DOHH2 (cell line): ENCODE measurements around the gene B4GALNT3.

Experiments
- H3F3A ChIP-seq: fragments of 200-600 bp; sonication (generic), shearing (Covaris generic); 2 replicates; pipeline ENCODE4 v1.6.0; 2016; ENCODE audit warnings: antibody characterized with exemption, mild to moderate bottlenecking; ENCODE audit not compliant: control insufficient read depth, insufficient read depth
- H3K27ac ChIP-seq: fragments of 200-600 bp; sonication (generic); 2 replicates; pipeline ENCODE4 v1.5.1; 2014; ENCODE audit warnings: low read depth, mild to moderate bottlenecking, low read length, moderate library complexity
- H3K27me3 ChIP-seq: fragments of 200-600 bp; sonication (generic); 2 replicates; pipeline ENCODE4 v1.6.1; 2014; ENCODE audit warnings: mild to moderate bottlenecking, low read length, mixed read lengths; ENCODE audit not compliant: control insufficient read depth
- H3K36me3 ChIP-seq: fragments of 200-600 bp; sonication (generic); 2 replicates; pipeline ENCODE4 v1.6.1; 2014; ENCODE audit warnings: mild to moderate bottlenecking, low read length, moderate library complexity, mixed read lengths; ENCODE audit not compliant: control insufficient read depth
- H3K4me1 ChIP-seq: fragments of 200-600 bp; sonication (generic); 2 replicates; pipeline ENCODE4 v1.6.1; 2014; ENCODE audit warnings: mild to moderate bottlenecking, low read length, mixed read lengths; ENCODE audit not compliant: control insufficient read depth
- H3K4me2 ChIP-seq: fragments of 200-600 bp; sonication (generic); 2 replicates; pipeline ENCODE4 v1.6.0; 2014; ENCODE audit warnings: mild to moderate bottlenecking, low read length, moderate library complexity
- H3K4me3 ChIP-seq: fragments of 200-600 bp; sonication (generic); 2 replicates; pipeline ENCODE4 v1.5.1; 2014; ENCODE audit warnings: mild to moderate bottlenecking, low read length, mixed read lengths
- H3K79me2 ChIP-seq: fragments of 200-600 bp; sonication (generic); 2 replicates; pipeline ENCODE4 v1.6.1; 2014; ENCODE audit warnings: mild to moderate bottlenecking, low read length, mixed read lengths; ENCODE audit not compliant: control insufficient read depth
- H3K9me2 ChIP-seq: fragments of 200-600 bp; sonication (generic); replicated peaks from 2 replicates; pipeline ENCODE4 v1.6.1; 2014; ENCODE audit warnings: mild to moderate bottlenecking, low read length, mixed read lengths; ENCODE audit not compliant: control insufficient read depth
- H3K9me3 ChIP-seq: fragments of 200-600 bp; sonication (generic); 2 replicates; pipeline ENCODE4 v1.6.1; 2014; ENCODE audit warnings: antibody characterized with exemption, low read length, mixed read lengths; ENCODE audit not compliant: control insufficient read depth, insufficient read depth
- H4K20me1 ChIP-seq: fragments of 200-600 bp; sonication (generic); 2 replicates; pipeline ENCODE4 v1.6.0; 2014; ENCODE audit warnings: low read depth, mild to moderate bottlenecking, antibody characterized with exemption, low read length, moderate library complexity; ENCODE audit not compliant: control insufficient read depth, insufficient read depth
- CTCF ChIP-seq: fragments of 200-600 bp; sonication (generic); IDR thresholded peaks from one replicate; pipeline ENCODE4 v1.5.1; 2014; ENCODE audit warnings: antibody characterized with exemption, mild to moderate bottlenecking, low read depth, low read length; ENCODE audit not compliant: poor library complexity, severe bottlenecking
- EZH2phosphoT487 ChIP-seq: fragments of 200-600 bp; sonication (generic); IDR thresholded peaks from 2 replicates; pipeline ENCODE4 v1.6.1; 2017; ENCODE audit warnings: borderline replicate concordance, mild to moderate bottlenecking, antibody characterized with exemption, low read length, moderate library complexity, mixed read lengths

Gene B4GALNT3

GRCh38 chr12:578748-579419 is 119.1 kb downstream of the B4GALNT3 start:
- no peak for TF ChIP-seq CTCF
- Histone ChIP-seq H3K4me3 (no peak overlapping the region), H3K4me2 (no peak overlapping the region)

DNA sequence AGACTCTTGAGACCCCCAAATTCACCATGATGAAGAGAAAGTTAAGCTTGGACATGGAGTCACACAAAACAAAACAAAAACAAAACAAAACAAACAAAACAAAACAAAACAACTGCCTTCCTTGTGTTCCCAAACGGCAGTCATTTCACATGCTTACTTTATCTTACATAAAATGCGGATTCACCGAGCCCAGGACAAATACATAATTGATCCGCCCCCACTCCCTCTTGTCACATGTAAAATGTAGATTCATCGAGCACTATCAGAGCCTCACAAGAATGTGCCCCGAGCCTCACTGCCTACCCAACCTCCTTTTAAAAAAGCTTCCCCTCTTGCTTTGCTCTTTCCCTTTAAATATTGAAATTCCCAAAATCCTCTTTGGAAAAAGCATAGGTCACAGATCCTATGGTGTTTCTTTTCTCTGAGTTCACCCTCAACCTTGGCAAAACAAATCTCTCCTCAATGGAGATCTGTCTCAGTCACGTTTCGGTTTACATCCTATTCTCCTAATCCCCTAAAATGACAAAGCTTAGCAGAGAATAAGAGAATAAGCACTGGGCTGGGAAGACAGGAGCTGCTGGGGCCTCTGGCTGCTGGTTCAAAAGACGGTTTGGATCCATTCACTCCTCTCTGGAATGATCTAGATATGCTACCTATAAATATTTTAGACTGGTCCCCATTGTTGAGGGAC is 119.8 kb downstream of the B4GALNT3 start:
- H3K36me3 ChIP-seq: no peaks in the 10 kb centered on the region
- H3F3A ChIP-seq: 0 out of 2 replicates have a peak, but pooled peaks cover 3% of the 10 kb centered on the region
- peaks cover 14% of the 10 kb centered on the region for H3K4me1 ChIP-seq
- H4K20me1 ChIP-seq: no peaks in the 10 kb centered on the region
- no peak overlapping the region for H3K4me2 ChIP-seq
- no peaks in the 10 kb centered on the region for H3K9me2 ChIP-seq
- H3K4me3 ChIP-seq: no peak overlapping the region
- H3K9me3 ChIP-seq: no peaks in the 10 kb centered on the region
- H3K79me2 ChIP-seq: no peaks in the 10 kb centered on the region
- TF ChIP-seq CTCF: no peak
- no peak for TF ChIP-seq EZH2phosphoT487
- H3K27ac ChIP-seq: no peak overlapping the region
- H3K27me3 ChIP-seq: no peaks in the 10 kb centered on the region

More at GRCh38 chr12:578748-579419, 119.1 kb downstream of the B4GALNT3 start:
- 0 out of 2 replicates have a peak, but pooled peaks cover 3% of the 10 kb centered on the region for H3F3A ChIP-seq
- H3K27ac ChIP-seq: no peak overlapping the region
- no peaks in the 10 kb centered on the region for H3K9me3 ChIP-seq
- no peaks in the 10 kb centered on the region for H3K27me3 ChIP-seq
- no peaks in the 10 kb centered on the region for H3K79me2 ChIP-seq
- no peaks in the 10 kb centered on the region for H4K20me1 ChIP-seq
- H3K36me3 ChIP-seq: no peaks in the 10 kb centered on the region
- H3K4me1 ChIP-seq: peaks cover 14% of the 10 kb centered on the region
- no peaks in the 10 kb centered on the region for H3K9me2 ChIP-seq

- Histone ChIP-seq H3K4me3 (no peak overlapping the region), H3F3A (0 out of 2 replicates have a peak, but pooled peaks cover 3% of the 10 kb centered on the region), H3K4me2 (no peak overlapping the region), H3K27ac (no peak overlapping the region), H3K36me3 (no peaks in the 10 kb centered on the region), H4K20me1 (no peaks in the 10 kb centered on the region), H3K79me2 (no peaks in the 10 kb centered on the region), H3K4me1 (peaks cover 13% of the 10 kb centered on the region), H3K9me2 (no peaks in the 10 kb centered on the region), H3K27me3 (no peaks in the 10 kb centered on the region), H3K9me3 (no peaks in the 10 kb centered on the region)
- no peak for TF ChIP-seq EZH2phosphoT487
Measured at GRCh38 chr12:580813-581212, 121.1 kb downstream of the B4GALNT3 start.

DNA sequence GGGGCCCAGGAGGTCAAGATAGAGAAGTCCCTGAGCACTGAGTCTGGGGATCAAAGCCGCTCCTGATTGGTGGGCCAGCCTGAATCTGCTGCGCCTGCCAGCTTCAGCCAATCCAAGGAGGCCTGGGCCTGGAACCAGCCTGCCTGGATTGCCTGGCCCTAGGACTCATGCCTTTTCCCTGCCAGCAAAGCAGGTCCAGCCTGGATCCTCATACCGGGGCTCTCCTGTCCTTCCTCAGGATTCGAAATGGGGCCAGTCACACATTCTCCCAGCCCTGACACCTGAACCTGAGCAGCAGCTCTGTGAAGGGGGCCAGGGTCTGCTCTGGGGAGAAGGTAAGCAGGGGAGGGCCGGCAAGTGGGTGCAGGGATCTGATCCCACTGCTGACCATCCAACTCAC is 121.6 kb downstream of the B4GALNT3 start:
- Histone ChIP-seq H3K27me3 (no peaks in the 10 kb centered on the region), H3K4me1 (peaks cover 13% of the 10 kb centered on the region), H3K27ac (no peak overlapping the region), H3K4me3 (no peak overlapping the region), H3K9me2 (no peaks in the 10 kb centered on the region), H3F3A (0 out of 2 replicates have a peak, but pooled peaks cover 3% of the 10 kb centered on the region), H3K9me3 (no peaks in the 10 kb centered on the region), H3K79me2 (no peaks in the 10 kb centered on the region), H4K20me1 (no peaks in the 10 kb centered on the region), H3K36me3 (no peaks in the 10 kb centered on the region), H3K4me2 (no peak overlapping the region)
- TF ChIP-seq CTCF: no peak
- no peak for TF ChIP-seq EZH2phosphoT487
